Fibroblast of pulmonary artery (primary cell): ENCODE data around the gene BCAS1.

Experiments used
- DNase-seq: peaks from one replicate; pipeline ENCODE4 v3.0.0-alpha.2; 2010; ENCODE audit warnings: low read depth
- H3K4me3 ChIP-seq: replicated peaks from 2 replicates; pipeline ENCODE4 v1.5.1; 2011; ENCODE audit warnings: low read depth, mild to moderate bottlenecking, control low read depth, low read length, moderate library complexity
- CTCF ChIP-seq: IDR thresholded peaks from 2 replicates; pipeline ENCODE4 v1.5.1; 2011; ENCODE audit warnings: mild to moderate bottlenecking, control low read depth, low read length, inconsistent platforms; ENCODE audit errors: missing control alignments

BCAS1 gene

GRCh38 chr20:54113566-54113965, 43.2 kb upstream of the BCAS1 start:
- no peak overlapping the region for H3K4me3 ChIP-seq
- TF ChIP-seq CTCF, result no peak
- no peak for DNase-seq

- no peak for TF ChIP-seq CTCF
- peak; percentile 44 for DNase-seq
- H3K4me3 ChIP-seq, result no peak overlapping the region
Observed at GRCh38 chr20:54112221-54112884, 42.0 kb upstream of the BCAS1 start.

GRCh38 chr20:54111460-54111859, 41.1 kb upstream of the BCAS1 start:
- DNase-seq, result no peak
- TF ChIP-seq CTCF, result no peak
- no peak overlapping the region for H3K4me3 ChIP-seq

- no peak for DNase-seq
Observed at GRCh38 chr20:54110457-54110856, 40.1 kb upstream of the BCAS1 start.

GRCh38 chr20:54110041-54110440, 39.6 kb upstream of the BCAS1 start:
- DNase-seq, result peak; percentile 16
- TF ChIP-seq CTCF, result no peak
- no peak overlapping the region for H3K4me3 ChIP-seq

More at GRCh38 chr20:54110457-54110856, 40.1 kb upstream of the BCAS1 start:
- no peak overlapping the region for H3K4me3 ChIP-seq
- no peak for TF ChIP-seq CTCF

- no peak for DNase-seq
- no peak overlapping the region for H3K4me3 ChIP-seq
- no peak for TF ChIP-seq CTCF
Observed at GRCh38 chr20:54108817-54109216, 38.4 kb upstream of the BCAS1 start.

GRCh38 chr20:54108326-54108642, 37.9 kb upstream of the BCAS1 start:
- no peak for TF ChIP-seq CTCF
- no peak overlapping the region for H3K4me3 ChIP-seq
- DNase-seq, result no peak
